ENCODE measurements around the gene AMDHD2. TPM values are rescaled to one million over a fixed set of nuclear protein-coding genes. Genes with fewer than 3 reads are reported as not detected.
"Not testable (repeated sequence)": the region's sequence is repeated elsewhere in the genome, so short reads cannot be mapped to it uniquely, and the experiment has no call there.

The AMDHD2 gene
- total RNA-seq, 4 donors from 2014 or later, result 11.6 to 23.9 (median 17.5) TPM

- no peak for DNase-seq
- TF ChIP-seq POLR2A (IDR thresholded peaks at IDR 0.05) (peak in 3 of 4 donors; percentile 15 to 55 (median 28)), CTCF (IDR thresholded peaks at IDR 0.05) (no peak)
- 1 to 2% methylated on average over 20 to 25 of the region's 37 CpGs for WGBS, 2 donors
- Histone ChIP-seq H3K27me3 (no peaks in the 10 kb centered on the region), H3K36me3 (peaks cover 15 to 32% (median 19%) of the 10 kb centered on the region in 3 donors), H3K27ac (peak overlapping the region; percentile 95 to 99 (median 98)), H3K4me3 (peak overlapping the region; percentile 53 to 82 (median 72)), H3K4me1 (peaks cover 11 to 50% (median 24%) of the 10 kb centered on the region in 3 donors), H3K9me3 (no peaks in the 10 kb centered on the region)
- intact Hi-C loops (cut with DNase I), result no loop called here
Measured at GRCh38 chr16:2532494-2533141, 12.4 kb downstream of the AMDHD2 start.

GRCh38 chr16:2533142-2533755, 13.1 kb downstream of the AMDHD2 start:
- peaks cover 11 to 26% (median 13%) of the 10 kb centered on the region in 3 donors for H3K36me3 ChIP-seq
- H3K9me3 ChIP-seq; intact Hi-C loops (cut with DNase I); H3K27me3 ChIP-seq; DNase-seq: not testable (repeated sequence)
- peaks cover 11 to 50% (median 24%) of the 10 kb centered on the region in 3 donors for H3K4me1 ChIP-seq
- peak overlapping the region; percentile 53 to 82 (median 72) for H3K4me3 ChIP-seq
- peak overlapping the region; percentile 95 to 99 (median 98) for H3K27ac ChIP-seq
- 26 to 36% methylated on average over 11 to 16 of the region's 16 CpGs for WGBS, 2 donors

GRCh38 chr16:2533912-2534311, 13.7 kb downstream of the AMDHD2 start:
- H3K4me3 ChIP-seq, result no peak overlapping the region
- H3K9me3 ChIP-seq, result no peaks in the 10 kb centered on the region
- intact Hi-C loops (cut with DNase I), result no loop called here
- 71 to 91% methylated on average over 9 to 11 of the region's 11 CpGs for WGBS, 2 donors
- peaks cover 4 to 19% (median 8%) of the 10 kb centered on the region in 3 donors for H3K36me3 ChIP-seq
- H3K27me3 ChIP-seq, result no peaks in the 10 kb centered on the region
- TF ChIP-seq POLR2A (IDR thresholded peaks at IDR 0.05), result no peak
- no peak for TF ChIP-seq CTCF (IDR thresholded peaks at IDR 0.05)
- no peak for DNase-seq
- peak overlapping the region in 2 of 4 donors; percentile 97 to 99 for H3K27ac ChIP-seq
- peaks cover 12 to 55% (median 28%) of the 10 kb centered on the region in 3 donors for H3K4me1 ChIP-seq

GRCh38 chr16:2534335-2534734, 14.2 kb downstream of the AMDHD2 start:
- intact Hi-C loops (cut with DNase I); DNase-seq; H3K9me3 ChIP-seq; H3K27me3 ChIP-seq; H3K4me3 ChIP-seq; H3K27ac ChIP-seq: not testable (repeated sequence)
- 76 to 87% methylated on average over 5 of the region's 5 CpGs for WGBS, 2 donors
- peaks cover 0 to 15% (median 5%) of the 10 kb centered on the region in 3 donors for H3K36me3 ChIP-seq
- H3K4me1 ChIP-seq, result peaks cover 16 to 59% (median 32%) of the 10 kb centered on the region in 3 donors

GRCh38 chr16:2535625-2536013, 15.4 kb downstream of the AMDHD2 start:
- Histone ChIP-seq H3K9me3 (no peaks in the 10 kb centered on the region), H3K27ac (peak overlapping the region; percentile 9 to 97 (median 95)), H3K27me3 (no peaks in the 10 kb centered on the region), H3K36me3 (peaks cover 0 to 13% (median 0%) of the 10 kb centered on the region in 3 donors), H3K4me3 (no peak overlapping the region), H3K4me1 (peaks cover 23 to 65% (median 45%) of the 10 kb centered on the region in 3 donors)
- 65 to 82% methylated on average over 5 to 7 of the region's 9 CpGs for WGBS, 2 donors
- peak in 1 of 4 donors; percentile 13 for TF ChIP-seq POLR2A (IDR thresholded peaks at IDR 0.05)
- no peak for TF ChIP-seq CTCF (IDR thresholded peaks at IDR 0.05)
- intact Hi-C loops (cut with DNase I), result no loop called here
- no peak for DNase-seq
